ENCODE measurements around the gene IFNGR2.
"Not testable (repeated sequence)": the region's sequence is repeated elsewhere in the genome, so short reads cannot be mapped to it uniquely, and the experiment has no call there.

Gene IFNGR2

GRCh38 chr21:33402001-33402979 lies 923 bp upstream of the IFNGR2 start:
- ChIA-PET CTCF (interaction anchor here (1.4 to 1.5 kb wide), 2 partner anchors 41 to 43 kb away, joined by 4 to 6 read pairs; no protein-coding TSS in a partner anchor), POLR2A (no interaction called here)
- TF ChIP-seq, protein P1, sequence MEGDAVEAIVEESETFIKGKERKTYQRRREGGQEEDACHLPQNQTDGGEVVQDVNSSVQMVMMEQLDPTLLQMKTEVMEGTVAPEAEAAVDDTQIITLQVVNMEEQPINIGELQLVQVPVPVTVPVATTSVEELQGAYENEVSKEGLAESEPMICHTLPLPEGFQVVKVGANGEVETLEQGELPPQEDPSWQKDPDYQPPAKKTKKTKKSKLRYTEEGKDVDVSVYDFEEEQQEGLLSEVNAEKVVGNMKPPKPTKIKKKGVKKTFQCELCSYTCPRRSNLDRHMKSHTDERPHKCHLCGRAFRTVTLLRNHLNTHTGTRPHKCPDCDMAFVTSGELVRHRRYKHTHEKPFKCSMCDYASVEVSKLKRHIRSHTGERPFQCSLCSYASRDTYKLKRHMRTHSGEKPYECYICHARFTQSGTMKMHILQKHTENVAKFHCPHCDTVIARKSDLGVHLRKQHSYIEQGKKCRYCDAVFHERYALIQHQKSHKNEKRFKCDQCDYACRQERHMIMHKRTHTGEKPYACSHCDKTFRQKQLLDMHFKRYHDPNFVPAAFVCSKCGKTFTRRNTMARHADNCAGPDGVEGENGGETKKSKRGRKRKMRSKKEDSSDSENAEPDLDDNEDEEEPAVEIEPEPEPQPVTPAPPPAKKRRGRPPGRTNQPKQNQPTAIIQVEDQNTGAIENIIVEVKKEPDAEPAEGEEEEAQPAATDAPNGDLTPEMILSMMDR (IDR thresholded peaks at IDR 0.05; ENCODE audit: control extremely low read depth, extremely low read depth, low read depth, missing control alignments) = no peak
- peak; percentile 65 for DNase-seq (ENCODE audit: extremely low spot score)

- TF ChIP-seq, protein P1 (IDR thresholded peaks at IDR 0.05; ENCODE audit: control extremely low read depth, extremely low read depth, low read depth, missing control alignments) = no peak
- peak; percentile 47 for DNase-seq (ENCODE audit: extremely low spot score)
- ChIA-PET POLR2A (interaction anchor here (0.6 to 1.8 kb wide), 4 partner anchors 22 to 79 kb away, joined by 3 to 9 read pairs (median 5); partner anchors contain the start of gene IFNAR1), CTCF (interaction anchor here (0.8 to 4.4 kb wide), 13 partner anchors 9 to 204 kb away, joined by 3 to 29 read pairs (median 4); no protein-coding TSS in a partner anchor)
Observed at GRCh38 chr21:33403786-33404585, 773 bp downstream of the IFNGR2 start.

GRCh38 chr21:33406493-33406892 lies 3.3 kb downstream of the IFNGR2 start:
- ChIA-PET CTCF (interaction anchor here (1.2 to 4.4 kb wide), 9 partner anchors 10 to 209 kb away, joined by 3 to 29 read pairs (median 4); no protein-coding TSS in a partner anchor), POLR2A (interaction anchor here (0.6 to 0.7 kb wide), 2 partner anchors 187 to 216 kb away, joined by 5 to 8 read pairs; no protein-coding TSS in a partner anchor)
- TF ChIP-seq, protein P1 (IDR thresholded peaks at IDR 0.05; ENCODE audit: control extremely low read depth, extremely low read depth, low read depth, missing control alignments) = no peak
- DNase-seq (ENCODE audit: extremely low spot score) = no peak

DNA sequence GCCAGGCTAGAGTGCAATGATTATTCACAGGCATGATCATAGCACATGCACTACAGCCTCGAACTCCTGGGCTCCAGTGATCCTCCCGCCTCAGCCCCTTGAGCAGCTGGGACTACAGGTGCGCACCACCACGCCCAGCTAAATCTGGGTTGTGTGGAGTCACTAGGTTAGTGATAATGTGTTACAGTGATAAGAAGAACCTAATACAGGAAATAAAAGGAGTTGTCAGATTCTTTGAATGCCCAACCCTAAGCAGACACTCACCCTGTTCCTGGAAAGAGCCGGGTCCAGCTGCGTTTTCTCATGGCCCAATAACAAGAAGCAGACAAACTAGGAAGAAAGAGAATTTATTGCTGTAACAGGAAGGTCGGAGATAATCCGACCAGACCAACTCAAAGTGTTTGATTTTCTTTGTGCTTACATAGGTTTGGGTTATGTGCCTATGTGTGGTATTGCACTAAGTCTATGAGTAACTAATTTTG lies 8.8 kb downstream of the IFNGR2 start:
- POLR2A ChIA-PET = no interaction called here
- DNase-seq (ENCODE audit: extremely low spot score) = no peak
- TF ChIP-seq, protein P1 (IDR thresholded peaks at IDR 0.05; ENCODE audit: control extremely low read depth, extremely low read depth, low read depth, missing control alignments) = no peak
- CTCF ChIA-PET = interaction anchor here (0.6 to 4.3 kb wide), 6 partner anchors 11 to 194 kb away, joined by 3 to 27 read pairs (median 4); no protein-coding TSS in a partner anchor

GRCh38 chr21:33412439-33412831 lies 9.2 kb downstream of the IFNGR2 start:
- CTCF ChIA-PET = interaction anchor here (0.6 to 4.3 kb wide), 10 partner anchors 8 to 216 kb away, joined by 3 to 27 read pairs (median 3); no protein-coding TSS in a partner anchor
- DNase-seq (ENCODE audit: extremely low spot score) = not testable (repeated sequence)

GRCh38 chr21:33412832-33413519 lies 9.8 kb downstream of the IFNGR2 start:
- CTCF ChIA-PET = interaction anchor here (0.6 to 4.3 kb wide), 11 partner anchors 9 to 216 kb away, joined by 3 to 27 read pairs (median 3); no protein-coding TSS in a partner anchor
- TF ChIP-seq, protein P1 (IDR thresholded peaks at IDR 0.05; ENCODE audit: control extremely low read depth, extremely low read depth, low read depth, missing control alignments) = no peak
- peak; percentile 41 for DNase-seq (ENCODE audit: extremely low spot score)
- POLR2A ChIA-PET = interaction anchor here (0.6 to 0.8 kb wide), 3 partner anchors 22 to 61 kb away, joined by 3 to 10 read pairs (median 3); no protein-coding TSS in a partner anchor

More at GRCh38 chr21:33412439-33412831, 9.2 kb downstream of the IFNGR2 start:
- POLR2A ChIA-PET = interaction anchor here (0.6 to 0.8 kb wide), 2 partner anchors 22 to 30 kb away, joined by 3 read pairs; no protein-coding TSS in a partner anchor

Data from GM10248 (cell line).